A549 (cell line): ENCODE results near the gene TIGD3.

Experiments used
- CHD4 ChIP-seq: fragments of 200-600 bp; sonication (generic); IDR thresholded peaks from 2 replicates; pipeline ENCODE4 v1.6.1; 2016; ENCODE audit warnings: antibody characterized with exemption, mild to moderate bottlenecking, borderline replicate concordance
- EP300 ChIP-seq, 2 experiments: fragments of >200 bp; sonication (Bioruptor Twin); formaldehyde crosslinking; IDR thresholded peaks; 2 replicates in 1 of 2; 3 replicates in 1 of 2; pipeline ENCODE4 v1.6.1; 2016 to 2017
- HOXB13 ChIP-seq: fragments of 250-450 bp; sonication (Bioruptor Pico); IDR thresholded peaks from 2 replicates; pipeline ENCODE4 v1.5.0; 2020; ENCODE audit warnings: low read depth, mild to moderate bottlenecking, moderate library complexity
- KDM5A ChIP-seq: fragments of 200-600 bp; sonication (generic); IDR thresholded peaks from 2 replicates; pipeline ENCODE4 v1.6.1; 2016; ENCODE audit warnings: antibody characterized with exemption, mild to moderate bottlenecking
- MYC ChIP-seq: IDR thresholded peaks from 2 replicates; pipeline ENCODE4 v1.6.1; 2012; ENCODE audit warnings: mild to moderate bottlenecking, inconsistent platforms, low read length, improper control_type of control experiment, borderline replicate concordance
- PHF8 ChIP-seq: fragments of 200-600 bp; sonication (generic); IDR thresholded peaks from 2 replicates; pipeline ENCODE4 v1.6.1; 2016; ENCODE audit warnings: low read depth, mild to moderate bottlenecking, antibody characterized with exemption, moderate library complexity, borderline replicate concordance
- POLR2A ChIP-seq: IDR thresholded peaks from 2 replicates; pipeline ENCODE4 v1.6.1; 2012; ENCODE audit warnings: mild to moderate bottlenecking, low read length
- POLR2AphosphoS2 ChIP-seq: conservative IDR thresholded peaks from 2 replicates; pipeline ENCODE4 v1.6.1; 2012; ENCODE audit warnings: low read length, improper control_type of control experiment, inconsistent platforms
- RFX5 ChIP-seq: fragments of 450-650 bp; IDR thresholded peaks from 2 replicates; pipeline ENCODE4 v1.7.1; 2014; ENCODE audit warnings: antibody characterized with exemption, mild to moderate bottlenecking, moderate library complexity
- SMC3 ChIP-seq: fragments of >200 bp; sonication (Bioruptor Twin); formaldehyde crosslinking; IDR thresholded peaks from 3 replicates; pipeline ENCODE4 v1.6.1; 2018; ENCODE audit warnings: inconsistent platforms
- SREBF2 ChIP-seq: fragments of 450-650 bp; IDR thresholded peaks from 2 replicates; pipeline ENCODE4 v1.6.1; 2014; ENCODE audit warnings: mild to moderate bottlenecking, moderate library complexity
- TP53 ChIP-seq: fragments of 250-450 bp; sonication (Bioruptor Pico); IDR thresholded peaks from 2 replicates; pipeline ENCODE4 v1.5.0; 2021; ENCODE audit warnings: mild to moderate bottlenecking, moderate library complexity
- TF ChIP-seq, protein P1 (sequence below): fragments of >200 bp; sonication (Bioruptor Twin); formaldehyde crosslinking; IDR thresholded peaks from 3 replicates; pipeline ENCODE4 v1.5.1; 2016
- TF ChIP-seq, protein P2 (sequence below): fragments of >200 bp; sonication (Bioruptor Twin); formaldehyde crosslinking; IDR thresholded peaks from 3 replicates; pipeline ENCODE4 v1.6.1; 2016

DNA sequence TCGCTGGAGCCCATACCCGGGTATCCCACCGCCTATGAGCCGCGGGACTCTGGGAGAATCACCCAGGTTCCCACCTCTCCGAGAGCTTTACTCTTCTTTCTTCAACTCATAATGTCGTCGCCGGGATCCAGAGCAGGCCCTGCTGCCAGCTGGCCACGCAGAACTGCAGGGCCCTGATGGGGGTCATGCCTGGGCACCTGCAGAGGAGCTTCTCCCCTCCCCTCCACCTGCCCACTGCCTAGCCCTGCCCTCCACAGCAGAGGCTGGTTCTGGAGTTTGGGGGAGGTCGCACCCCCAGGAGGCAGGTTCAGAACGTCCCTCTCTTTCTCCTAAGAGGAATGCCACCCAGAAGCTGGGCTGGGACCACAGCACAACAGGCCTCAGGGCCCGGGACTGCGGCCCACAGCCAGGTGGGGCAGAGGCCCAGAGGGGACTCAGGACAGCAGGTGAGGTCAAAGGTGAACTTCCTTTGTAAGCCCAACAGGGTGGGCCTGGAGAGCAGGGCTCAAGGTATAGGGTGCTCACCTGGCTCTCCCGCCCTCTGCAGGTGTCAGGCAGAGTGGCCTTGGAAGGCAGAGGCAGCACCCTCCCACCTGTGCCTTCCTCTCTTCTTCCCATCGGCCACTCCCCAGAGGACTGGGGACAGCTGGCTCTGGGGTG is 26.0 kb downstream of the TIGD3 start:
- TF ChIP-seq SREBF2 (no peak), POLR2AphosphoS2 (no peak), POLR2A (no peak), SMC3 (no peak), MYC (no peak), RFX5 (no peak), TP53 (no peak), KDM5A (no peak), EP300 (IDR thresholded peaks at IDR 0.05) (no peak), PHF8 (no peak), CHD4 (no peak), HOXB13 (no peak)
- TF ChIP-seq, protein P1, sequence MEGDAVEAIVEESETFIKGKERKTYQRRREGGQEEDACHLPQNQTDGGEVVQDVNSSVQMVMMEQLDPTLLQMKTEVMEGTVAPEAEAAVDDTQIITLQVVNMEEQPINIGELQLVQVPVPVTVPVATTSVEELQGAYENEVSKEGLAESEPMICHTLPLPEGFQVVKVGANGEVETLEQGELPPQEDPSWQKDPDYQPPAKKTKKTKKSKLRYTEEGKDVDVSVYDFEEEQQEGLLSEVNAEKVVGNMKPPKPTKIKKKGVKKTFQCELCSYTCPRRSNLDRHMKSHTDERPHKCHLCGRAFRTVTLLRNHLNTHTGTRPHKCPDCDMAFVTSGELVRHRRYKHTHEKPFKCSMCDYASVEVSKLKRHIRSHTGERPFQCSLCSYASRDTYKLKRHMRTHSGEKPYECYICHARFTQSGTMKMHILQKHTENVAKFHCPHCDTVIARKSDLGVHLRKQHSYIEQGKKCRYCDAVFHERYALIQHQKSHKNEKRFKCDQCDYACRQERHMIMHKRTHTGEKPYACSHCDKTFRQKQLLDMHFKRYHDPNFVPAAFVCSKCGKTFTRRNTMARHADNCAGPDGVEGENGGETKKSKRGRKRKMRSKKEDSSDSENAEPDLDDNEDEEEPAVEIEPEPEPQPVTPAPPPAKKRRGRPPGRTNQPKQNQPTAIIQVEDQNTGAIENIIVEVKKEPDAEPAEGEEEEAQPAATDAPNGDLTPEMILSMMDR: no peak
- TF ChIP-seq, protein P2, sequence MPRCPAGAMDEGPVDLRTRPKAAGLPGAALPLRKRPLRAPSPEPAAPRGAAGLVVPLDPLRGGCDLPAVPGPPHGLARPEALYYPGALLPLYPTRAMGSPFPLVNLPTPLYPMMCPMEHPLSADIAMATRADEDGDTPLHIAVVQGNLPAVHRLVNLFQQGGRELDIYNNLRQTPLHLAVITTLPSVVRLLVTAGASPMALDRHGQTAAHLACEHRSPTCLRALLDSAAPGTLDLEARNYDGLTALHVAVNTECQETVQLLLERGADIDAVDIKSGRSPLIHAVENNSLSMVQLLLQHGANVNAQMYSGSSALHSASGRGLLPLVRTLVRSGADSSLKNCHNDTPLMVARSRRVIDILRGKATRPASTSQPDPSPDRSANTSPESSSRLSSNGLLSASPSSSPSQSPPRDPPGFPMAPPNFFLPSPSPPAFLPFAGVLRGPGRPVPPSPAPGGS: no peak
